Spleen (tissue), 7 donors: Measurements from ENCODE around the gene PIK3C3.

Source experiments
- CTCF ChIP-seq, 11 experiments: fragments of 200-600 bp in 7 of 11; fragments of 450-650 bp in 4 of 11; sonication (generic) in 4 of 11; IDR thresholded peaks in 8 of 11; conservative IDR thresholded peaks in 3 of 11; 1 replicate in 7 of 11; 2 replicates in 4 of 11; pipeline versions ENCODE4 v1.4.0 to v1.8.0; 2016 to 2021; ENCODE audit warnings: antibody characterized with exemption in 11 of 11, inconsistent platforms in 4 of 11, mild to moderate bottlenecking in 1 of 11
- POLR2A ChIP-seq, 3 donors: fragments of 450-650 bp; IDR thresholded peaks; one replicate each; pipeline ENCODE4 v1.5.1; 2017; ENCODE audit warnings: antibody characterized with exemption in 3 of 3, mild to moderate bottlenecking in 1 of 3
- POLR2AphosphoS5 ChIP-seq, 3 donors: sonication (generic); formaldehyde crosslinking; IDR thresholded peaks; one replicate each; pipeline ENCODE4 v1.5.1; 2017; ENCODE audit warnings: antibody characterized with exemption in 3 of 3
- donor health status: DM: no; HTN: no; CAD: no; lungs with moderate emphysema.
- donor health status: DM: no; HTN: no; CAD: no.
- donor health status: DM: no; HTN: no; CAD: no.

GRCh38 chr18:41936471-41937134 is 18.4 kb upstream of the PIK3C3 start:
- no peak for TF ChIP-seq POLR2A (IDR thresholded peaks at IDR 0.05)
- no peak for TF ChIP-seq CTCF (IDR thresholded peaks at IDR 0.05 in 8 of 11, conservative IDR thresholded peaks at IDR 0.05 in 3 of 11)
- TF ChIP-seq POLR2AphosphoS5 (IDR thresholded peaks at IDR 0.05), result no peak
